Smooth muscle cell (in vitro differentiated cells): Measurements from ENCODE around the gene CABP4. TPM values are rescaled to one million over a fixed set of nuclear protein-coding genes. Genes with fewer than 3 reads are reported as not detected.

Experiments used
- DNase-seq: peaks from one replicate; lab custom pipeline; 2025; ENCODE audit not compliant: unreplicated experiment; lab: John Stamatoyannopoulos, UW
- H2AFZ ChIP-seq: fragments of 200-600 bp; sonication (generic); 2 replicates; pipeline ENCODE4 v1.6.0; 2016; ENCODE audit warnings: antibody characterized with exemption, low read depth, mild to moderate bottlenecking
- H3F3A ChIP-seq: fragments of 200-600 bp; sonication (generic); 2 replicates; pipeline ENCODE4 v1.6.0; 2017; ENCODE audit warnings: antibody characterized with exemption, low read depth
- H3K27ac ChIP-seq: fragments of 200-600 bp; sonication (generic); 2 replicates; pipeline ENCODE4 v1.5.1; 2016; ENCODE audit warnings: low read depth, mild to moderate bottlenecking
- H3K27me3 ChIP-seq: fragments of 200-600 bp; sonication (generic); 2 replicates; pipeline ENCODE4 v1.6.1; 2016; ENCODE audit warnings: low read depth, mild to moderate bottlenecking
- H3K36me3 ChIP-seq: fragments of 200-600 bp; sonication (generic); 2 replicates; pipeline ENCODE4 v1.5.1; 2016; ENCODE audit warnings: low read depth
- H3K4me1 ChIP-seq: fragments of 200-600 bp; sonication (generic); 2 replicates; pipeline ENCODE4 v1.5.1; 2016; ENCODE audit warnings: low read depth
- H3K4me2 ChIP-seq: fragments of 200-600 bp; sonication (generic); 2 replicates; pipeline ENCODE4 v1.6.0; 2016; ENCODE audit warnings: mild to moderate bottlenecking
- H3K4me3 ChIP-seq: fragments of 200-600 bp; sonication (generic); 2 replicates; pipeline ENCODE4 v1.5.1; 2016; ENCODE audit warnings: mild to moderate bottlenecking
- H3K79me2 ChIP-seq: fragments of 200-600 bp; sonication (generic); 2 replicates; pipeline ENCODE4 v1.6.0; 2016; ENCODE audit warnings: low read depth, mild to moderate bottlenecking
- H3K9ac ChIP-seq: fragments of 200-600 bp; sonication (generic); 2 replicates; pipeline ENCODE4 v1.6.0; 2016; ENCODE audit warnings: low read depth
- H3K9me3 ChIP-seq: fragments of 200-600 bp; sonication (generic); replicated peaks from 2 replicates; pipeline ENCODE4 v1.5.1; 2016; ENCODE audit warnings: low read depth
- H4K20me1 ChIP-seq: fragments of 200-600 bp; sonication (generic); 2 replicates; pipeline ENCODE4 v1.6.0; 2016; ENCODE audit warnings: low read depth
- WGBS: methylation state at CpG from one replicate; pipeline ENCODE4 v1.1.7; 2016; ENCODE audit warnings: low lambda C conversion rate; 5-methylcytosine and 5-hydroxymethylcytosine counted together
- polyA plus RNA-seq: library from polyadenylated mRNA; unstranded; fragments of >200 nt; fragmentation: Nextera tagmentation; extraction: Ambion mirVana; gene quantifications from 2 replicates; pipeline ENCODE4 v1.2.1, GENCODE V29; 2016
- total RNA-seq: library from RNA; depleted of rRNA; stranded (reverse); fragments of >200 nt; gene quantifications from 2 replicates; pipeline ENCODE4 v1.2.3, GENCODE V29; 2014
- TF ChIP-seq, protein P1 (sequence below): fragments of 200-600 bp; sonication (generic); IDR thresholded peaks from 2 replicates; pipeline ENCODE4 v1.5.1; 2017; ENCODE audit warnings: borderline replicate concordance, mild to moderate bottlenecking, antibody characterized with exemption; ENCODE audit not compliant: insufficient read depth, poor library complexity, severe bottlenecking

Gene CABP4
- total and polyA plus RNA-seq, 2 experiments from 2014 or later = not detected

DNA sequence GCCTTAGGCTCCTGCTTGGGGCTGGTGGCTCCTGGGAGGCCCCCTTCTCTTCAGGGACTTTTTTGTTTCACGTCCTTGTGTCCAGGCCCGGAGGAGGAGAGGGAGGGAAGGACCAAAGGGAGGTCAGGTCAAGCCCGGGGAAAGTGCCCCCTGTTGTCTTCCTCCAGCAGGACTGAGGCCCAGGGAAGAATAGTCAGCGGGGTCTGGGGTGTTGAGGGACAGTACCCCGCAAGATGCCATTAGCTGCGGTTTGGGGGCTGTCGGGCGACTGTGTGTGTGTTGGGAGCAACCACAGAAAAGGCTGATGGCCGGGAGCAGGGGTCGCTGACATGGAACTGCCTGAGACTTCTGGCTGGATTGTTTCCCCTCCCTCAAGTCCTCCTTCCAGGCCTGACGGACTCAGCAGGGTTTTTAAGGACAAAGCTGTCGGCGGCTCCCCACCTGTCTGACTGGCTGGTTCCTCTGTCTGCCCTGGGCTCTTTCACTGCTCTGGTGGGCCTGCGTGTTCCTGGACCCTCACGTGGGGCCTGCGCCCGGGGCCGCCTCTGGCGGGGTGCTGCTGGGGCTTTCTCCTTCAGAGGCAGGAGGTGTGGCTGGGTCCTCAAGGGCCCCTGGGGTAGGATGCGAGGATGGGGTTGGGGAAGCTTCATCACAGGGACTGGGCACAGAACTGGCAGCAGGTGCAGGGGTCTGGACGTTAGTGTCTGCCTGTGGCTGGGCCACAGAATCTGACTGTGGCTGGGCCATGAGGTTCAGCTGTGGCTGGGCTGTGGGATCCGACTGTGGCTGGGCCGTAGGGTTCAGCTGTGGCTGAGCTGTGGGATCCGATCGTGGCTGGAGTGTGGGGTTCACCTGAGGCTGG lies 4.1 kb upstream of the CABP4 start:
- Histone ChIP-seq H3K79me2 (no peaks in the 10 kb centered on the region), H3K4me2 (no peak overlapping the region), H3K9me3 (no peaks in the 10 kb centered on the region), H3F3A (no peaks in the 10 kb centered on the region), H3K36me3 (no peaks in the 10 kb centered on the region), H3K27me3 (no peaks in the 10 kb centered on the region), H3K4me1 (no peaks in the 10 kb centered on the region), H2AFZ (no peak overlapping the region), H4K20me1 (no peaks in the 10 kb centered on the region), H3K4me3 (no peak overlapping the region), H3K27ac (no peak overlapping the region), H3K9ac (no peak overlapping the region)
- TF ChIP-seq, protein P1, sequence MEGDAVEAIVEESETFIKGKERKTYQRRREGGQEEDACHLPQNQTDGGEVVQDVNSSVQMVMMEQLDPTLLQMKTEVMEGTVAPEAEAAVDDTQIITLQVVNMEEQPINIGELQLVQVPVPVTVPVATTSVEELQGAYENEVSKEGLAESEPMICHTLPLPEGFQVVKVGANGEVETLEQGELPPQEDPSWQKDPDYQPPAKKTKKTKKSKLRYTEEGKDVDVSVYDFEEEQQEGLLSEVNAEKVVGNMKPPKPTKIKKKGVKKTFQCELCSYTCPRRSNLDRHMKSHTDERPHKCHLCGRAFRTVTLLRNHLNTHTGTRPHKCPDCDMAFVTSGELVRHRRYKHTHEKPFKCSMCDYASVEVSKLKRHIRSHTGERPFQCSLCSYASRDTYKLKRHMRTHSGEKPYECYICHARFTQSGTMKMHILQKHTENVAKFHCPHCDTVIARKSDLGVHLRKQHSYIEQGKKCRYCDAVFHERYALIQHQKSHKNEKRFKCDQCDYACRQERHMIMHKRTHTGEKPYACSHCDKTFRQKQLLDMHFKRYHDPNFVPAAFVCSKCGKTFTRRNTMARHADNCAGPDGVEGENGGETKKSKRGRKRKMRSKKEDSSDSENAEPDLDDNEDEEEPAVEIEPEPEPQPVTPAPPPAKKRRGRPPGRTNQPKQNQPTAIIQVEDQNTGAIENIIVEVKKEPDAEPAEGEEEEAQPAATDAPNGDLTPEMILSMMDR = no peak
- DNase-seq = no peak
- 93% methylated on average over 23 of the region's 25 CpGs for WGBS

DNA sequence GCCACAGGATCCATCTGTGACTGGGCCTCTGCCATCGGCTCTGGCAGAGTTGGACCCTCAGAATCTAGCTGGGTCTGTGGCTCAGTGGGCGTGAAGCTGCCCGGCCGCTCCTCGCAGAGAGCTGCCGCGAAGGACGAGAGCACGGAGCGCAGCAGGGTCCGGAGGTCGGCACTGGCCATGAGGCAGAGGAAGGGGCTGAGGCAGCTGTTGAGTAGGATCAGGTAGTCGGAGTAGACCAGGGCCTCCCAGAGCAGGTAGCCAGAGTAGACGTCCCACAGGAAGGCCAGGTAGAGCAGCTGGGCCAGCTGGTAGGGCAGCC lies 3.5 kb upstream of the CABP4 start:
- Histone ChIP-seq H2AFZ (no peak overlapping the region), H3K4me2 (no peak overlapping the region), H3K9ac (no peak overlapping the region), H4K20me1 (no peaks in the 10 kb centered on the region), H3K27ac (no peak overlapping the region), H3K27me3 (no peaks in the 10 kb centered on the region), H3K36me3 (no peaks in the 10 kb centered on the region), H3K4me1 (no peaks in the 10 kb centered on the region), H3K79me2 (no peaks in the 10 kb centered on the region), H3F3A (no peaks in the 10 kb centered on the region), H3K4me3 (no peak overlapping the region), H3K9me3 (no peaks in the 10 kb centered on the region)
- 96% methylated on average over 14 of the region's 14 CpGs for WGBS
- TF ChIP-seq, protein P1 = no peak
- no peak for DNase-seq

DNA sequence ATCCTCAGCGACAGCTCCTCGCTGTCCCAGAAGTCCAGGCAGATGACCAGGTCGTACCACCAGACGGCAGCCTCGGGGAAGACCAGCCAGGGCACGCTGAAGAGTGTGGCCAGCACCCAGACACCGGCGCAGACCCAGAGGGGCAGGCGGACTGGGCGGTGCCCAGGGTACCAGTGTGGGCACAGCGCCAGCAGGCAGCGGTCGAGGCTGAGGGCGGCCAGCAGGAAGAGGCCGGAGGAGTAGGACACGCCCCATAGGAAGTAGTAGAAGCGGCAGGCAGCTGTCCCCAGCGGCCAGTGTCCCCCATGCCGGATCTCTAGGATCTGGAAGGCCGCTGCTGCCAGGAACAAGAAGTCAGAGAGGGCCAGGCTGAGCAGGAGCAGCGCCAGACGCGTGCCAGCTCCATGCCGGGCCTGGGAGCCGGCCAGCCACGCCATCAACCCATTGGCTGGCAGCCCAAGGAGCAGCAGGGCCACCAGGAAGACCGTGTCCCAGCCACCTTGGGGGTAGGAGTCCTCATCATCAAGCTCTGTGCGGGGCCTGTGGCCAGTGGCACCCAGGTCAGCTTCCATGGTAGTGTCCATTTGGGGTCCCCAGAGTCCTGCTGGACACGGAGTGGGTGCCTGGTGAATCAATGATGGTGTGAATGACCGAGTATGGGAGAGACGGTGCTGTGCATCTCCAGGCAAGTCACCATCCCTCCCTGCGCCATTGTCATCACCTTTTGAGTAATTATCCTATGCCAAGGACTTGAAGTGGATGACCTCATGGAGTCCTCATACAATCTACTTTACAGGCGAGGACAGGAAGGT lies 2.8 kb upstream of the CABP4 start, which contains the start of gene GPR152:
Gene GPR152 (minus strand): TSS at position 589 of the 812 bp plus-strand sequence. CDS start 5 bp downstream, at position 584.
- Histone ChIP-seq H3K79me2 (no peaks in the 10 kb centered on the region), H3K4me1 (no peaks in the 10 kb centered on the region), H3K36me3 (no peaks in the 10 kb centered on the region), H3K4me3 (no peak within 1 kb of the TSS), H3K4me2 (no peak within 1 kb of the TSS), H4K20me1 (no peaks in the 10 kb centered on the region), H3F3A (no peaks in the 10 kb centered on the region), H3K27me3 (no peaks in the 10 kb centered on the region), H3K9ac (no peak within 1 kb of the TSS), H2AFZ (no peak within 1 kb of the TSS), H3K27ac (no peak within 1 kb of the TSS), H3K9me3 (no peaks in the 10 kb centered on the region)
- WGBS = 94% methylated on average over 33 of the region's 33 CpGs
- TF ChIP-seq, protein P1 = no peak
- DNase-seq = no peak
